Adipocyte (in vitro differentiated cells): ENCODE data around the gene OR2T10.
"Not testable (repeated sequence)": the region's sequence is repeated elsewhere in the genome, so short reads cannot be mapped to it uniquely, and the experiment has no call there.

Source experiments
- DNase-seq: peaks from one replicate; pipeline ENCODE4 v3.0.0-alpha.2; 2015; ENCODE audit warnings: low read depth
- H3K27me3 ChIP-seq: replicated peaks from 2 replicates; pipeline ENCODE4 v1.7.0; 2013; ENCODE audit warnings: mild to moderate bottlenecking, low read length, moderate library complexity; ENCODE audit not compliant: control insufficient read depth, insufficient read depth
- H3K36me3 ChIP-seq: 2 replicates; pipeline ENCODE4 v1.7.0; 2013; ENCODE audit warnings: low read length, mild to moderate bottlenecking, moderate library complexity; ENCODE audit not compliant: control insufficient read depth, insufficient read depth, severe bottlenecking
- H3K4me1 ChIP-seq: 2 replicates; pipeline ENCODE4 v1.7.0; 2013; ENCODE audit warnings: mild to moderate bottlenecking, low read length, moderate library complexity; ENCODE audit not compliant: control insufficient read depth, insufficient read depth
- H3K4me3 ChIP-seq: 2 replicates; pipeline ENCODE4 v1.7.0; 2013; ENCODE audit warnings: mild to moderate bottlenecking, low read length, moderate library complexity
- H3K9ac ChIP-seq: 2 replicates; pipeline ENCODE4 v1.7.0; 2013; ENCODE audit warnings: mild to moderate bottlenecking, low read length, moderate library complexity
- H3K9me3 ChIP-seq: 2 replicates; pipeline ENCODE4 v1.7.0; 2013; ENCODE audit warnings: mild to moderate bottlenecking, low read length, moderate library complexity; ENCODE audit not compliant: control insufficient read depth

The OR2T10 gene

GRCh38 chr1:248592655-248593054 lies 4.8 kb downstream of the OR2T10 start:
- Histone ChIP-seq H3K27me3 (no peaks in the 10 kb centered on the region), H3K4me1 (no peaks in the 10 kb centered on the region), H3K4me3 (no peak overlapping the region), H3K9me3 (peaks cover 4% of the 10 kb centered on the region), H3K9ac (no peak overlapping the region), H3K36me3 (no peaks in the 10 kb centered on the region)
- DNase-seq, result no peak

- Histone ChIP-seq H3K36me3 (no peaks in the 10 kb centered on the region), H3K4me1 (no peaks in the 10 kb centered on the region), H3K4me3 (no peak overlapping the region), H3K9ac (no peak overlapping the region), H3K9me3 (peaks cover 4% of the 10 kb centered on the region), H3K27me3 (no peaks in the 10 kb centered on the region)
- no peak for DNase-seq
Measured at GRCh38 chr1:248590055-248590454, 7.4 kb downstream of the OR2T10 start.

DNA sequence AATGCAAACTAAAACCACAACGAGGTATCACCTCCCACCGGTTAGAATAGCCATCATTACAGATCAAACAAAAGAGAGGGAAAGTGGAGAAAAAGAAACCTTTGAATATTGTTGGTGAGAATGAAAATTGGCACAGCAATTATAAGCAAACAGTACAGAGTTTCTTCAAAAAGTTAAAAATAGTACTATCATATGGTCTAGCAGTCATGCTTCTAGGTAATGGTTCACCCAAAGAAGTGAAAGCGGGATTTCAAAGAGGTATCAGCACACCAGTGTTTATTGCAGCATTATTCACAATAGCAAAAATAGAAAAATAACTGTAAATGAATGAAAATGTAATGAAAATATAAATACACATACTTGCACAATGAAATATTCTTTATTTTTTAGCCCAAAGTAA lies 8.2 kb downstream of the OR2T10 start:
- Histone ChIP-seq H3K36me3 (no peaks in the 10 kb centered on the region), H3K4me3 (no peak overlapping the region), H3K9ac (no peak overlapping the region), H3K4me1 (no peaks in the 10 kb centered on the region), H3K9me3 (no peaks in the 10 kb centered on the region), H3K27me3 (no peaks in the 10 kb centered on the region)
- no peak for DNase-seq

- Histone ChIP-seq H3K9me3 (no peaks in the 10 kb centered on the region), H3K4me3 (no peak overlapping the region), H3K36me3 (no peaks in the 10 kb centered on the region), H3K4me1 (no peaks in the 10 kb centered on the region), H3K27me3 (no peaks in the 10 kb centered on the region), H3K9ac (no peak overlapping the region)
- DNase-seq, result no peak
Measured at GRCh38 chr1:248585266-248585665, 12.2 kb downstream of the OR2T10 start.

GRCh38 chr1:248576260-248576980 lies 21.1 kb downstream of the OR2T10 start:
- Histone ChIP-seq H3K36me3 (no peaks in the 10 kb centered on the region), H3K9ac (no peak overlapping the region), H3K9me3 (peaks cover 5% of the 10 kb centered on the region), H3K4me3 (no peak overlapping the region), H3K4me1 (no peaks in the 10 kb centered on the region), H3K27me3 (no peaks in the 10 kb centered on the region)
- DNase-seq, result no peak

- H3K27me3 ChIP-seq, H3K9ac ChIP-seq, H3K9me3 ChIP-seq, H3K4me3 ChIP-seq, H3K4me1 ChIP-seq, DNase-seq, H3K36me3 ChIP-seq: not testable (repeated sequence)
Measured at GRCh38 chr1:248574657-248575056, 22.8 kb downstream of the OR2T10 start, which contains the start of gene OR2T34. Gene OR2T34 (minus strand): TSS chr1:248574757. CDS start chr1:248574757, 0 bp downstream.

DNA sequence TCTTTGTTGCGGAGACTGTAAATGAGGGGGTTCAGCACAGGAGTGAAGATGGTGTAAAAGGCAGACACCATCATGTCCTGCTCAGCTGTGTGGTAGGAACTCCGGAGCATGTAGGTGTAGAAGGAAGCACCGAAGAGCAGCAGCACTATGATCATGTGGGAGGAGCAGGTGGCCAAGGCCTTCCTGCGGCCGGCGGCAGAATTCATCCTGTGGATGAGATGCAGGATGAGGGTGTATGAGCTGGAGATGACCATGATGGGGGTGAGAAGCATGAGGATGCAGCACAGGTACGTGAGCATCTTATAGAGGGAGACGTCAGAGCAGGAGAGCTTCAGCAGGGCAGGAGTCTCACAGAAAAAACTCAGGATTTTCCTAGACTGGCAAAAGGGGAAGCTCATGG lies 23.6 kb downstream of the OR2T10 start:
- not testable (repeated sequence) for H3K4me3 ChIP-seq, H3K27me3 ChIP-seq, H3K9ac ChIP-seq, DNase-seq, H3K9me3 ChIP-seq, H3K4me1 ChIP-seq, H3K36me3 ChIP-seq

- H3K36me3 ChIP-seq, H3K27me3 ChIP-seq, H3K9me3 ChIP-seq, DNase-seq, H3K4me1 ChIP-seq, H3K4me3 ChIP-seq, H3K9ac ChIP-seq: not testable (repeated sequence)
Measured at GRCh38 chr1:248572049-248572448, 25.5 kb downstream of the OR2T10 start.

DNA sequence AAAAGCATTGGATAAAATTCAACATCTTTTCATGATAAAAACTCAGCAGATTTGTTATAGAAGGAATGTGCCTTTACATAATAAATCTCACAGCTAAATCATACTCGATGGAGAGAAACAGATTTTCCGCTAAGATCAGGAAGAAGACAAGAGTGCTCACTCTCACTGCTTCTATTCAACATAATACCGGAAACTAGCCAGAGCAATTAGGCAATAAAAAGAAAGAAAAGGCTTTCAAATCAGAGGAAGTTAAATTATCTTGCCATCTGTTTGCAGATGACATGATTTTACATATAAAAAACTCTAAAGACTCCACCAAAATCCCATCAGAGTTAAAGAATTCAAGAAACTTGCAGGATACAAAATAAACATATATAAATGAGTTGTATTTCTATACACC lies 26.7 kb downstream of the OR2T10 start:
- not testable (repeated sequence) for DNase-seq, H3K9ac ChIP-seq, H3K27me3 ChIP-seq

GRCh38 chr1:248569049-248569448 lies 28.5 kb downstream of the OR2T10 start:
- DNase-seq, H3K9me3 ChIP-seq: not testable (repeated sequence)

More for the DNA sequence above, 26.7 kb downstream of the OR2T10 start:
- H3K4me1 ChIP-seq, H3K36me3 ChIP-seq, H3K9me3 ChIP-seq, H3K4me3 ChIP-seq: not testable (repeated sequence)

DNA sequence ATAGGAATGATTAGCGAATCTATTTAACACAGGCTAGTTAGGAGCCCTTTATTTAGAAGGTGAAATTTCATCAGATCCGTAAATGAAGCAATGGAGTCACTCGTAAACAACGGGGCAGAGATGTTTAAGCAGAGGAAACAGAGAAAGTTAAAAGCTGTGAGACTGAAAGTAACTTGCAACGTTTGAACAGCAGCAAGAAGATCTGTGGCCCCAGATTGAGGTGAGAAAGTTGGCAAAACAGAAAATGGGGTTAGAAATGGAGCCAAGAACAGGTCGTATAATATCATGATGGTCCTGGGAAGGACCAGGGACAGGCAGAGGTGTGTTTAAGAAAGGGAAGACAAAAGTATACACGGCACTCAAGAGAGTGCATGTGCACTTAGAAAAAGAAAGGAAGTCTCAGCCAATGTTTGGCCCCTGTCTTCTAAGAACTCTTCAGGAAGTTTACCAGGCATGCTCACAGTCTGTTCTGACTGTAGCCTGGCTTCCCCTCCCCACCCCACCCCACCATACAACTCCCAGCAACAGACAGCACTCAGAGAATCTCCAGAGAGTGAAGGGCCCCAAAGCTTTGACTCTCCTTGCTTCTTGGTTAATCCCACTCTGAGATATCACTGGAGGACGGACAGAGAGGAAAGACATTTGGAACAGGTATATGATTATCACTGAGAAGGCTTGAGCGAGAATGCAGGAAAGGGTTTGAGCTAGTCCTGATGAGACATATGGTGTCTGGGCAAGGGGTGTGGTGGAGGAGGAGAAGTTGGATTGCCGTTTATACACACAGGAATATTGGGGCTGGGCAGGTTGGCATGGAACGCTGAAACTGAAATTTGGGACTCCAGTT lies 31.7 kb downstream of the OR2T10 start:
- not testable (repeated sequence) for H3K4me3 ChIP-seq, H3K4me1 ChIP-seq, H3K36me3 ChIP-seq, DNase-seq, H3K9ac ChIP-seq, H3K9me3 ChIP-seq, H3K27me3 ChIP-seq

More at GRCh38 chr1:248569049-248569448, 28.5 kb downstream of the OR2T10 start:
- not testable (repeated sequence) for H3K4me3 ChIP-seq, H3K36me3 ChIP-seq, H3K4me1 ChIP-seq, H3K9ac ChIP-seq, H3K27me3 ChIP-seq
